HG02885 (cell line): ENCODE results near the gene DLG1.

ENCODE experiments used
- ATAC-seq: cut with Tn5 transposase; IDR thresholded peaks from one replicate; pipeline ENCODE4 v1.9.1; 2021; ENCODE audit warnings: mild to moderate bottlenecking; ENCODE audit not compliant: unreplicated experiment, poor library complexity

Gene DLG1

DNA sequence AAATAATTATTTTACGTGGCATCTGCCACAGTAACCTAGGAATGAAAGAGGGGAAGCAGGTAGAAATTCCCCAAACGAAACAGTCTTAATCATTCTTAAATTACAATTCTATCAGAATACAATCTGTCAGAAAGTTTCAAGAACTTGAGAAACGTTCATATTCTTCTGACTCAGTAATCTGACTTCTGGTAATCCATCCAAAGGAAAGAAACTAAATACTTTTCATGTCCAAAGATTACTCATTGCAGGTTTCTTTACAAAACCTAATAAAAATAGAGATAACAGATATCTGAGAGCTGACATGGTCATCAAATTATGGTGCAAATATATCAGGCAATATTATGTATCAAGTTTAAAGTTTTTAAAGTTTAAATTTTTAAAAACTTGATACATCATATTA is 109.4 kb downstream of the DLG1 start:
- no peak for ATAC-seq

DNA sequence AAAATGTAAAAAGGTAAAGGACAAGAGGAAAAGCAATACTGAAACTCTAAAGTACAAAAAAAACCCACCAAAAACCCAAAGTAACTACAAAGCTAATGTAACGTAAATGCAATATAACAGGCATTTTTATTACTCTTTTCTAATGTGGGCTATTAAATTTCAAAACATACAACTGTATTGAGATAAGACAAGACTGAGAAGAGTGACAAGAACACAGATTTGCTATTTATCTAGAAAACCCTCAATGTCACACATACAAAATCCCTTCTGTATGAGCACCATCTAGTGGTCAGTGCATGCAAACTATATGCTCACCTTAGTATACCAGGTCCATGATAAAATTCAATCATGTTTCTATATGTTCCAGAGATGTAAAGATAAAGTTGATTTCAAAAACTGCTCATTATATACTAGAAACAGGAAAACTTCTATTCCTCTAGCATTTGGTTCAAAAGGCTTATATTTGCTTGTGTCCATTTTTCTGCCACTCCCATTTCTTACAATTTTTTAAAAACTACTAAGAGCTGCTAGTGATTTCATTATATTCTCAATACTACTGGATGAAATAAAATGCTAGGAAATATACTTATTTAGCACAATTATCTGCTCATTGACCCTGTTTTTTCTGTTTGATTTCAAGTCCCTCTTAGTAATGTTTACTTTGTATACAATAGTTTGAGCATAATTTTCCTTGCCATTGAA is 111.4 kb downstream of the DLG1 start:
- ATAC-seq, result no peak

DNA sequence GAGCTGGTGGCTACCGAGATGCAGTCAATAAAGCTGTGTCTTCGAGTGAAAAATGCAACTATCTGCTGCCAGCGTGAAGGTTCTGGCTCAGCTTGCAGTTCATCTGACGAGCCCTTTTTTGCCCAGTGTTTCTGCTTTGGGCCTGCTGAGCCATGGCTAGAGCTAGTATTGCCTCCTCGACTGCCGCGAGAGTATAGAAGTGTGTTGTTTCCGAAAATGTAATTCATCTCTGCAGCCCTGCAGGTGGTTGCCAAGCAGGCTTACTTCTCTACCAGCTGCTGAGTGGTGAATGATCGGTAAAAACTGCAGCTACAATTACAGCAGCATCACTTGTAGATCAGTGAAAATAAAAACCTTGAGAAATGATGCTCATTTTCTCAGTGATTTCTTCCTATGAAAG is 114.8 kb downstream of the DLG1 start:
- ATAC-seq, result no peak

DNA sequence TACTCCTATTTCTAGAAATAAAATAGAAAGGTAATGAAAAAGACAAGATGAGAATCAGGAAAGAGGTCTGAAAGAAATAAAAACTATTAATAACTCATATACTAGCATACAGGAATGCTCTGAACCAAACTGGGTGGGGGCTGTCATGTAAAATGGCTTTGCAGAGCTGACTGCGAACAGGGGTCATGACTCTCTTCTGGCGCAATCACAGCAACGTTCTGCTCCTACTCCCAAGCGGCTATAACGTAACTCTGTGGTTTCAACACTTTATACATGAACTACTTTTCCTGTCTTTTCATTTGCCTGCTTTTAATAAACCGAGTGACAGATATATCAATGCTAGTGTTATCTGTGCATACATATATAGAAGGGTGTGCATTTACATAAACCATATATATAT is 116.7 kb downstream of the DLG1 start:
- ATAC-seq, result no peak

DNA sequence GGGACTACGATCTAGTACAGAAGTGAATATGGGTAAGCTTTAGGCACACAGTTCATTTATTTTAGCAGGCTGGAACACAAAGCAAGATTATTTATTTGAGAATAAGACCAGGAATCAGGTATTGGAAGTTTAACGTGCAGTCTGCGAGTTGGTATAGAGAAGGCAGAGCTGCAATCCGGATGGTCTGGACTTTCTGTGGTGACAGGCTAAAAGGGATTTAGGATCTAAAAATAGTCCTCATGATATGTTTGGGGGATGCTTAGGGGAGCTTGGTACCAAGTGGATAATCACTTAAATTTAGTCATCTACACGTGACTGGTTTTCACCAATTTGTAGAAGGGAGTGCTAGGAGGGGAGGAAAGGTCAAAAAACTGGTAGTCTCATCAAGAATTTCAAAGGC is 119.4 kb downstream of the DLG1 start:
- no peak for ATAC-seq

DNA sequence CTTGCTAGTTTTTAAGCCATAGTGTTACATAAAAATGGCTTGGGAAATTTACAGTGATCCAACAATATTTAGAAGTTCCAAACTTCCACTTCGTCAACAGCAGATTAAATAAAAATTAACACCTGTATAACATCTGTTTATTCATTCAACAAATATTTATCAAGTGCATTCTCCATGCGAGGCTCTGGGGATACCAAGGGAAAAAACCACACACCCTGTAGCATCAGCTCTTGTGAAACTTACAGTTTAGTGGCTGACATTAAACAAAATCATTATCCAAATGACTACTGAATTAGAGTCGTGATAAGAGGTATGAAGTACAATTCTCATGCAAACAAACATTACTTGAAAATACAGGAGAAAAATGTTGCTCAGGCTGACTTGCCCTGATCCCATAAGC is 122.9 kb downstream of the DLG1 start:
- no peak for ATAC-seq

DNA sequence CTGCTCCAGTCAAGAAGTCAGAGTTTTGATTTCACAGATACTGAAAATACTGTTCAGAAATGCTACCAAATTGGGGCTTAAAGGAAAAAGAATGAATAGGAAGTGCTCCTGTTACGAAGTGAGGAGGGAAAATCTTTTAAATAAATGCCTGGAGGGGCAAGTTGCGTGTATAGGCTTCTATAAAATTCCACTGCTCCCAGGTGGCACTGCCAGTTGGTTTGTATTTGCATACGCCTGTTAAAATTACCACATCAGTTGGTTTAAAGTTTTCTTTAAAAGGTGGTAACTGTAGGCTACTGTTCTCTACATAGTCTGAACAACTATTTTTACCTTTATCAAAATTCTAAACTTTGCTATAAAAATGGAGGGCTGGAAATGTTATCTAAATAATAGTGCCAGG is 123.5 kb downstream of the DLG1 start:
- ATAC-seq, result no peak

DNA sequence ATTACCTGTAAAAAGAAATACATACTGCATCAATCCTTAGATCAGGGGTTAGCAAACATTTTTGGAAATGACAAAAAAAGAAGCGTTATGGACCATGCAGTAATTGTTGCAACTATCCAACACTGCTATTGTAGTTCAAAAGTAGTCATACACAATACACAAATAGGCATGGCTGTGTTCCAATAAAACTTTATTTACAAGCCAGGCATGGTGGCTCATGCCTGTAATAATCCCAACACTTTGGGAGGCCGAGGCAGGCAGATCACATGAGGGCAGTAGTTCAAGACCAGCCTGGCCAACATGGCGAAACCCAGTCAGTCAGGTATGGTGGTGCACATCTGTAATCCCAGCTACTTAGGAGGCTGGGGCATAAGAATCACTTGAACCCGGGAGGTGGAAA is 124.8 kb downstream of the DLG1 start:
- no peak for ATAC-seq

DNA sequence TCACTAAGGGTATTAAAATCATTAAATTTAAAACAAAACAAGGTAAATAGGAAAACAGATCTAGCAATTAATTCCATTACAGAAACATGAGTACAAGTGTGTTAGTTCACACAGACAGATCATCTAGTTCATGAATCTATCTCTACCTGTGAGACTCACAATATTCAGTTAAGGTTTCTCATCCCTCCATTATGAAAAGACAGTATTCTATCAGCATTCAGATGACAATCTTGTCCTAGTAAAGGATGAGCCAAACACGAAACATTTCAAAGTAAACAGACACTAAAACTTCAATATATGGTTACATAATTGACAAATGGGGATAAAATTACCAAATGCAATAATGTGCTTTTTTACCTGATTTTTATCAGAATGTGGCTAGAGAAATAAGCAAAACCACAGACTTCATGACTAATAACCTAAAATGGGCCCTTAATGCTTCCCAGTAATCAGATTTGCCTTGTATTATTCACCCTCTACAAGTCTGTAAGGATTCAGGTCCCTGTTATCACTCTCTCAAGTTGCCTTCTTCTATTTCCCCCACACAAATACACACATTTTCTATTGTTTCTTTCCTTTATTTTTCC is 126.8 kb downstream of the DLG1 start:
- no peak for ATAC-seq

DNA sequence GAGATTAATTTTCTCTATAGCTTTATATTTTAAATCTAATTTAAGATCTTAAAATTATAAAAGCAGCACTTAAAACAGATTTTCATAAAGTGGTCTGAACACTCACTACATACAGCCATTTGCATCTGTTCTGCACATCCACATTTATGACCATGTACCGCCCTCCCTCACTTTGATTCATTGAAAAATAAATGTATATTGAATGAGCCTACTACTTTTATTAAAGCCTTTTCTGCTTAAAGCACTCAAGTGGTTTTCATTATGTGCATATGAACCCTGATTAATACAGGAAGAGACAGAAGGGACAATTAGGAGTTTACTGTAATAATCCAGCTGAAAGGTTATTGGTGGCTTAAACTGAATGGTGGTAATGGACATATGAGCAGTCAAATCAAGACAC is 129.4 kb downstream of the DLG1 start:
- ATAC-seq, result no peak

DNA sequence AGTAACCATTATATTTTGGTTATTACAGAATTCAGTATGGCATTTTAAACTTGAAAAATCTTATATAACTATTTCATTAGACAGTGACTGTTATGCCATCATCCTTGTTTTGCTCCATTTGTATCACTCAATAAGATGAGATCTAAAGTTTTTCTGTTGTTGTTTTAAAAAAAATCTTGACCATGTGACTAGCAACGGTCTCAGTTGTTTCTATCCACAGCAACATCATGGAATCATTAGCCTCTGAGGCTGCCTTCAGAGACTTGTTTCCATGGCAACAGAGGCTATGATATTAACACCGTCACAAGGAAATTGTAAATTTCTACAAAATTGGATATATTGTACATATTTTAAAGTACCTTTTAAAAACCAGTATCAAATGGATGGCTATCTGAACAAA is 129.8 kb downstream of the DLG1 start:
- no peak for ATAC-seq

DNA sequence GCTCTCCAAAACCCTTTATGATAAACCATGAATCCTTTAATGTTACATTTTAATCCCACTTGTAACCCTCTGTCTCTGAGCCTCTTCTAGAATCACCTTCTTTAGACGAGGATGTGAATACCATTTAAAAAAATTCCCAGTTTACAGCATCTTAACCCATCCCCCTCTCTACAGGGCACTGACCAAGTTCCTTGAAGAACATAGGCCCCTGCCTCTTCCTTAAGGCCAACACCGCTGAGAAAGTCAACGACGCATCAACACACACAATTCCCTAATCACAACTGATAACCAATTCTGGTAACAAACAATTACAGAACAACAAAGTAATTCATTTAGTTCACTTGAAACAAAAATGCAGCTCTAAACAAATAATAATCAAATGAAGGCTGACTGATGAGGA is 130.3 kb downstream of the DLG1 start:
- ATAC-seq, result no peak

DNA sequence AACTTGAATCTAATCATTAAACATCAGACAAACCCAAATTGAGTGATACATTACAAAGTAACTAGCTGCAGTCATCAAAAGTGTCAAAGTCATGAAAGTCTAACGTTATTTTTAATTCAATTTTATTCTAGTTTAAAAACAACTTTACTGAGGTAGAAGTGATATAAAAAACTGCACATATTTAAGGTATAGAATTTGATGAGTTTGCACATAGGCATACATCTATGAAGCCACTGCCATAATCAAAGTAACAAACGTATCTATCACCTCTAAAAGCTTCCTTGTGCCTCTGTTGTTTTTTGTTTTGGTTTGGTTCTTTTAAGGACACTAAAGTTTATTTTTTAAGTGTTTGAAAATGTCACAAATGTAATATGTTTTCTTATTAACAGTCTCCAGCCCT is 130.9 kb downstream of the DLG1 start:
- no peak for ATAC-seq

DNA sequence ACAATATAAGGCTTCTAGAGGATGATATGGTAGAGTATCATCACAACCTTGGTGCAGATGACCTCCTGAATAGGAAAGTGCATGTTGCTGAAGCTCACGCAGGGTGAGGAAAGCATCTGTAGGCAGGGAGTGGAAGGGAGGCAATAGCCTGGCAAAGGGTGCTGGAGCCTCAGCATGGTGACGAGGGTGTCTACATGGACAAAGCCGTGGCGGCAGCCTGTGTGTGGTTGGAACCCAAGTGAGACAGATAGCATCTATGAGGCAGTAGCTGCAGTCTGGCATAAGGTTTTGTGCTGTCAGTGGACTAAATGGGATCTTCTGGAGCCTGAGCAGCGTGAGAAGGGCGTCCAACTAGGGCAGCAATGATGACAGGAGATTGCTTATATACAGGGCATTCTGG is 132.5 kb downstream of the DLG1 start:
- no peak for ATAC-seq

DNA sequence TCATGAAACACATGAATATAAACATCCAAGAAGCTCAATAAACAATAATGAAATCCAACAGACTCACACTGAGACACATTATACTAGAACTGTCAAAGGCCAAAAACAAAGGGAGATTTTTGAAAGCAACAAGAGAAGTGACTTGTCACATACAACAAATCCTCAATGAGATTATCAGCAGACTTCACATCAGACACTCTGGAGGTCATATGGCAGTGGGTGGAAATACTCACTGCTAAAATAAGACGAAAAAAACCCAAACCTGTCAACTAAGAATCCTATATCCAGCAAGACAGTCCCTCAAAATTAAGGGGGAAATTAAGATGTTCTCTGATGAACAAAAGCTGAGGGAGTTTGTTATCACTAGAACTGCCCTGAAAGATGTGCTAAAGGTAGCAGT is 143.4 kb downstream of the DLG1 start:
- no peak for ATAC-seq

DNA sequence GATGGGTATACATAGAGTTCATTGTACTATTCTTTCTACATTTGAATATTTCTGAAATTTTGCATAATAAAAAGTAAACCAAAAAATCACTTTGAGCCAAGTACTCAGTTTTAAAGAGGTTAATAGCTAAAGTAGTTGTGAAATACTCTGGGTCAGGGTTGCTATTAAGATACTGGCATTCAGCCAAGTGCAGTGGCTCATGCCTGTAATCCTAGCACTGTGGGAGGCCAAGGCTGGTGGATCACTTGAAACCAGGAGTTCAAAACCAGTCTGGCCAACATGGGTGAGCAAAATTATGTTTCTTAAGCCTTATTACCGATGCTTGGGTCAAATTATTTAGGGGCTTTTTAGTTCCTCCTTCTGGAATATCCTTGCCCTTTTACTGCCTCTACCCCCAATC is 146.8 kb downstream of the DLG1 start:
- ATAC-seq, result no peak

DNA sequence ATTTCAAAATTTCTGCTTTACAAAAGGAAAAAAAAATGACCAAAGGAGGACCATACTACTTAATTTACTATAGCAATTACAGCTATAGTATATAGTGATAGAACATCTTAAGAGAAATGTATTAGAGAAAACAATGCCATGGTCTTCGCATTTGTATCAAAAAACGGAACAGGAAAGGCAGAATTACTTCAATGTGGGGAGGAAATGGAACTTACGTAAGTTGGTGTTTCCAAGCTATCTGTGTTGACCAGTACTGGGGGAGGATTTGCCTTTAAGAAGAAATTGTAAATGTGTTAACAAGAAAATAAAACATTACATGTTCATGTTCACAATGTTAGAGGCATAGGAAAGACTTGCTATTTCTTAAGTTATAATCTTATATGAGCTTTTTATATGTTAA is 148.9 kb downstream of the DLG1 start:
- no peak for ATAC-seq

DNA sequence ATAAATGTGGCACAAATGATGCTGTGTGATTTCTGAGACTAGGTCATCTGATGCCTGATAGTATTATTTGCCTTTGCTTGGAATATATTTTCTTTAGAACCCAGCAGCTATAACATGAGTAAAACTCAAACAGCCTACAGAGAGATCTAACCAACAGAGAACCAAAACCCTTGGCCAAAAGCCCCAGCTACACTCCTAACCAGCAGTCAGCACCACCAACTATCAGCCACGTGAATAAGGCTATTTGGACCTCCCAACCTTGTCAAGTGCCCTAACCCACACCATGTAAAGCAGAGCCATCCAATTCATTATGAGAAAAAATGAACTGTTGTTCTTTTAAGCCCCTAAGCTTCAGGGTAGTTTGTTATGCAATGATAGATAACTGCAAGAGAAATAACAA is 154.2 kb downstream of the DLG1 start:
- no peak for ATAC-seq

DNA sequence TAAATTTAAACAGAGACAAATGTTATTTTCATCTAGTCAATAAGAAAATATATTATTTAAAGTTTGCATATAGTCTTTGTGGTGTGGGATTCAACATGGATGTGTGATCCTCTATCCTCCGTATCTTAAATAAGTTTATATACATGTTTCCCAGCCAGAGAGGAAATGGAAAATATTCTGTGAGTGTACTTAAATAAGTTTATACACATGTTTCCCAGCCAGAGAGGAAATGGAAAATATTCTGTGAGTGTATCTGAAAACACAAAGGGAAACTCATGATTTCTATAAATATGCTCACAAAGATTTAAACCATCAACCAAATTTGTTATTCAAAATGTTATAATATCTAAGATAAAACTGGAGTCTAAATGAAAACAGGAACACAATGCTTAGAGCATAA is 158.8 kb downstream of the DLG1 start:
- ATAC-seq, result no peak

DNA sequence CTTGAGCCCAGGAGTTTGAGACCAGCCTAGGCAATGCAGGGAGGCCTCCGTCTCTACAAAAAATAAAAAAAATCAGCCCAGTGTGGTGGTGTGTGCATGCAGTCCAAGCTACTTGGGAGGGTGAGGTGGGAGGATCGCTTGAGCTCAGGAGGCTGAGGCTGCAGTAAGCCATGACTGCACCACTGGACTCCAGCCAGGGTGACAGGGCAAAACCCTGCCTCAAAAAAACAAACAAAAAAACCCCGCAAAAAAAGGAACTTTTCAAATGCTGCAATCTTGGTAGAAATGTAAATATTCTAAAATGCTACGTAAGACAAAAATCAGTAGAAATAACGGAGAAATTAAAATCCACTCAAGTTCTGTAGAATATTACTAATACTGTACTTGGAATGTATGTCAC is 160.7 kb downstream of the DLG1 start:
- no peak for ATAC-seq

DNA sequence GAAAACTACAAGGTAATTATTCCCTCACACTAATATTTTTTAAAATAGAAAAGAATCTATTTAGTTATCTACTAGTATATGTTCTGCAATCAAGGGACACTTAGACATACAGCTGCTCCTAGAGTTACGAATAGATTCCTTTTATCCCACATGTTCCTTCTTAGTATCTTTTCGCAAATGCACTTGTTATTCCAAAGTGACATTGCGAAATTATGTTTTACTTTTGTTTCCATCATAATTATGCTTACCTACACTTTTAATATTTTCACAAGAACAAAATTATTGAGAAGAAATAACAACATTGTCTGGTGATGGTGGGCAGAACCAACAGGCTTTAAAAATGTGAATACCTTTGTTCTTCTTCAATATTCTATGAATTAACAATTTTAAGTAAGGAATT is 161.7 kb downstream of the DLG1 start:
- ATAC-seq, result no peak

DNA sequence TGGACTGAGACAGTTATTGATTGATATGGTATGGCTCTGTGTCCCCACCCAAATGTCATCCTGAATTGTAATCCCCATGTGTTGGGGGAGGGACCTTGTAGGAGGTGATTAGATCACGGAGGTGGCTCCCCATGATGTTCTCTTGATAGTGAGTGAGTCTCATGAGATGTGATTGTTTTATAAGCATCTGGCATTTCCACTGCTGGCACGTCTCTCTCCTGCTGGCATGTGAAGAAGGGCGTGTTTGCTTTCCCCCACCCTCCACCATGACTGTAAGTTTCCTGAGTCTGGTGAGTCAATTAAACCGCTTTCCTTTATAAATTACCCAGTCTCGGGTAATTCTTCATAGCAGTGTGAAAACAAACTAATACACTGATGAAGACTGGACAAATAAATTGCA is 163.2 kb downstream of the DLG1 start:
- ATAC-seq, result no peak
